ENCODE measurements around the gene ADAM17.

ADAM17 gene

DNA sequence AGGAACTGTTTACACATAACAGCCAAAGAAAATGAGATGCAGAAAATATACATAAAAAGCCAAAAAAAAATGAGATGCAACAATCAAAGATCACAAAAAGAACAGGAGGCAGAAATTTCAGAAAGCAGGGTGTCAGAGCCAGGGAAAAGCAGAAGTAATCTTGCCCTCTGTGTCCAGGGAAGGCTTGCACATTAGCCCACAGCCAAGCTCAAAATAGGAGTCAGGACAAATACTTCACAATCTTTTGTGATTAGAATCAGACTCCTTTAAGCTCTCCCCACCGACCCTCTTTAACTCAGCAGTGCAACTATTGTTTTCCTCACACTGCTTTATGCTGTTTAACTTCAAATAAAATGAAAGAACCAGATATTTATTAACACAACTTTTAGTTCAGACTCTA, 46.7 kb downstream of the ADAM17 start:
- Histone ChIP-seq H3K36me3 (peaks cover 31% of the 10 kb centered on the region), H3K4me3 (ENCODE audit: low read depth, low read length) (no peak overlapping the region), H3K4me1 (no peaks in the 10 kb centered on the region), H3K27me3 (no peaks in the 10 kb centered on the region), H3K9me3 (no peaks in the 10 kb centered on the region)
- DNase-seq: no peak
- TF ChIP-seq, protein P1, sequence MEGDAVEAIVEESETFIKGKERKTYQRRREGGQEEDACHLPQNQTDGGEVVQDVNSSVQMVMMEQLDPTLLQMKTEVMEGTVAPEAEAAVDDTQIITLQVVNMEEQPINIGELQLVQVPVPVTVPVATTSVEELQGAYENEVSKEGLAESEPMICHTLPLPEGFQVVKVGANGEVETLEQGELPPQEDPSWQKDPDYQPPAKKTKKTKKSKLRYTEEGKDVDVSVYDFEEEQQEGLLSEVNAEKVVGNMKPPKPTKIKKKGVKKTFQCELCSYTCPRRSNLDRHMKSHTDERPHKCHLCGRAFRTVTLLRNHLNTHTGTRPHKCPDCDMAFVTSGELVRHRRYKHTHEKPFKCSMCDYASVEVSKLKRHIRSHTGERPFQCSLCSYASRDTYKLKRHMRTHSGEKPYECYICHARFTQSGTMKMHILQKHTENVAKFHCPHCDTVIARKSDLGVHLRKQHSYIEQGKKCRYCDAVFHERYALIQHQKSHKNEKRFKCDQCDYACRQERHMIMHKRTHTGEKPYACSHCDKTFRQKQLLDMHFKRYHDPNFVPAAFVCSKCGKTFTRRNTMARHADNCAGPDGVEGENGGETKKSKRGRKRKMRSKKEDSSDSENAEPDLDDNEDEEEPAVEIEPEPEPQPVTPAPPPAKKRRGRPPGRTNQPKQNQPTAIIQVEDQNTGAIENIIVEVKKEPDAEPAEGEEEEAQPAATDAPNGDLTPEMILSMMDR (IDR thresholded peaks at IDR 0.05; ENCODE audit: low read depth, low read length): no peak

DNA sequence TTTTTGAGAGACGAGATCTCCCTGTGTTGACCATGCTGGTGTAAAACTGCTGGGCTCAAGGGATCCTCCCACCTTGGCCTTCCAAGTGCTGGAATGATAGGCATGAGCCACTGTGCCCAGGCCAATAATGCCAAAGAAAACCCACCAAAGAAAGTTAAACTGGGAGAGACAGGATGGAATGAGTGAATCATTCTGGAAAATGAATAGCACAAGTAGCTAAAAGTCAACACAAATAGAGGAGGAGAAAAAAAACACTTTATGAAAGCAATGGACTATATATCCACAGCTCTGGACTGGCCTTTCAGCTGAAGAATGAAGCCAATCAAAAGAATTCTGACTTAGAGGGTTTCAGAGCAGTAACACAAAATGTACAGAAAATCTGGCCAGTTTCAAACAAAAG, 57.4 kb downstream of the ADAM17 start:
- DNase-seq: no peak
- no peak overlapping the region for H3K4me3 ChIP-seq (ENCODE audit: low read depth, low read length)
- H3K27me3 ChIP-seq: no peaks in the 10 kb centered on the region
- no peaks in the 10 kb centered on the region for H3K9me3 ChIP-seq
- H3K36me3 ChIP-seq: peaks cover 43% of the 10 kb centered on the region
- TF ChIP-seq, protein P1 (IDR thresholded peaks at IDR 0.05; ENCODE audit: low read depth, low read length): no peak
- H3K4me1 ChIP-seq: no peaks in the 10 kb centered on the region

DNA sequence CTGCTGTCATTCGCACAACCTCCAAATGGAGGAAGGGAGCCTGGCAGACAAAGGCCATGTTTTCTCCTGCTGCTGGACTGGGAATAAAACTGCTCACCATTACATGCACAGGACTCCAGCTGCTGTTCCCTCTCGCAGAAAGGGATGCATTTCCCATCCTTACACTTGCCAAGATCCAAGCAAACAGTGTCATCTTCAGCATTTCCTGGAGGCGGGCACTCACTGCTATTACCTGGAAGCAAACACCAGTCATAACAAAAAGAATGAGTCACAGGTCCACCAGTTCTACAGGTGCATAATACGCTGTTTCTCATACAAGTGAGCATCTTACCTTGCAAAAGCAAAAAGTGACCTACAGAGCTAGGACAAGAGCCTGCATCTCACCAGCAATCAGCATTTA, 58.6 kb downstream of the ADAM17 start:
- H3K36me3 ChIP-seq: peaks cover 52% of the 10 kb centered on the region
- no peaks in the 10 kb centered on the region for H3K27me3 ChIP-seq
- H3K4me3 ChIP-seq (ENCODE audit: low read depth, low read length): no peak overlapping the region
- H3K9me3 ChIP-seq: no peaks in the 10 kb centered on the region
- no peaks in the 10 kb centered on the region for H3K4me1 ChIP-seq
- DNase-seq: no peak
- TF ChIP-seq, protein P1 (IDR thresholded peaks at IDR 0.05; ENCODE audit: low read depth, low read length): no peak

DNA sequence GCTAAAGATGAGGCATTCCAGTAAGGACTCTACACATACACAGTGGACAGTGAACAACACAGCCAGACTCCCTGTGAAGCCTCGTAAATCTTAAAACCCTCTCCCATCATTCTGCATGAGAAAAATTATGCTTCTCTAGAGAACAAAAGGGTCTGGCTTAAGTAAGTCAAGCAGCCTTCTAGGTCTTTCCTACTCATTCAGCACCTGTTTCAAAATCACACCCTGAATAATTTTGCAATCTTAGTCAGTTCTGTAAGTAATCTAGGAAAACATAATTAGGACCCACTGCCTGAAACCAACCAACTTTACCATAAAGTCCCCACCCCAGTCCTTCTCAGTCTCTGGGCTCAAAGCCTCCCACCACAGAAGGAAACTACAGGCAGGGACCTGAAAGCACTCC, 61.5 kb downstream of the ADAM17 start:
- TF ChIP-seq, protein P1 (IDR thresholded peaks at IDR 0.05; ENCODE audit: low read depth, low read length): no peak
- no peaks in the 10 kb centered on the region for H3K4me1 ChIP-seq
- no peak for DNase-seq
- H3K4me3 ChIP-seq (ENCODE audit: low read depth, low read length): no peak overlapping the region
- no peaks in the 10 kb centered on the region for H3K9me3 ChIP-seq
- H3K36me3 ChIP-seq: peaks cover 66% of the 10 kb centered on the region
- H3K27me3 ChIP-seq: no peaks in the 10 kb centered on the region

DNA sequence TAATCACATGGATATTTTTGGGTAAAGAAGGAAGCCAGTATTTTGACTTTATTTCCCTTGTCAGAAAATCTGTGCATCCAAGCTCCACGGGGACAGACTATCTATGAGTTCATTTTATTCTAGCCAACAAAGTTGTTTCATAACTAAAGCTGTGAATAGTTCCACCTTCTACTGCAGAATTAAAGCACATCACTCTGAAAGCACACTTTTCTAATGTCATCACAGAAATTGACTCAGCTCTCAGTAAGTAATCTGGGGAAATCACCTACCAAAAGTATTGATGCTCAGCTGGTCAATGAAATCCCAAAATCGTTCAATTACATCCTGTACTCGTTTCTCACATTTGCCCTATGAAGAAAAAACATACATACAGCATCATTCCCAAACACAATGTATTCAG, 62.2 kb downstream of the ADAM17 start:
- no peak for DNase-seq
- Histone ChIP-seq H3K4me3 (ENCODE audit: low read depth, low read length) (no peak overlapping the region), H3K36me3 (peaks cover 68% of the 10 kb centered on the region), H3K27me3 (no peaks in the 10 kb centered on the region), H3K4me1 (no peaks in the 10 kb centered on the region), H3K9me3 (no peaks in the 10 kb centered on the region)
- TF ChIP-seq, protein P1 (IDR thresholded peaks at IDR 0.05; ENCODE audit: low read depth, low read length): no peak

DNA sequence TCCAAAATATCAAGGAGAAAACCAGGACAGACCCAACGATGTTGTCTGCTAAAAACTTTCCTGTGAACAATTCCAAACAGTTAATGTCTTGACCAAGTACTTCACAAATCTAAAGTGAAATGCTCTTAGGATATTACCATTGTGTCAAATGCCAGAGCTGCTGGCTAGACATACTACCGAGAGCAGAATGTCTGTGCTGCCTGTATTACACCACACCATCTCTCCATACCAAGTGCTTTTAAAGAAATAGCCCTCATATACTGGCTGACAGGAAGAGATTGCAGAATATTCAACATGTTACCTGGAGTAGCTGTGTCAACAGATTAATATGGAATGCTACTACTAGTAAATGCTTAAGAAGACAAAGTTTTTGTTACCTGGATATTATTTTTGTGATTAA, 62.7 kb downstream of the ADAM17 start:
- Histone ChIP-seq H3K36me3 (peaks cover 69% of the 10 kb centered on the region), H3K4me3 (ENCODE audit: low read depth, low read length) (no peak overlapping the region), H3K27me3 (no peaks in the 10 kb centered on the region), H3K9me3 (no peaks in the 10 kb centered on the region), H3K4me1 (no peaks in the 10 kb centered on the region)
- DNase-seq: no peak
- TF ChIP-seq, protein P1 (IDR thresholded peaks at IDR 0.05; ENCODE audit: low read depth, low read length): no peak
